CD4-positive, alpha-beta T cell treated with Interleukin-10 for 1 hour (primary cell): ENCODE results near the gene FAM227B.
"Not testable (repeated sequence)": the region's sequence is repeated elsewhere in the genome, so short reads cannot be mapped to it uniquely, and the experiment has no call there.

Experiments used
- DNase-seq: peaks from one replicate; pipeline ENCODE4 v3.0.0-alpha.2; 2020

The FAM227B gene, protein sequence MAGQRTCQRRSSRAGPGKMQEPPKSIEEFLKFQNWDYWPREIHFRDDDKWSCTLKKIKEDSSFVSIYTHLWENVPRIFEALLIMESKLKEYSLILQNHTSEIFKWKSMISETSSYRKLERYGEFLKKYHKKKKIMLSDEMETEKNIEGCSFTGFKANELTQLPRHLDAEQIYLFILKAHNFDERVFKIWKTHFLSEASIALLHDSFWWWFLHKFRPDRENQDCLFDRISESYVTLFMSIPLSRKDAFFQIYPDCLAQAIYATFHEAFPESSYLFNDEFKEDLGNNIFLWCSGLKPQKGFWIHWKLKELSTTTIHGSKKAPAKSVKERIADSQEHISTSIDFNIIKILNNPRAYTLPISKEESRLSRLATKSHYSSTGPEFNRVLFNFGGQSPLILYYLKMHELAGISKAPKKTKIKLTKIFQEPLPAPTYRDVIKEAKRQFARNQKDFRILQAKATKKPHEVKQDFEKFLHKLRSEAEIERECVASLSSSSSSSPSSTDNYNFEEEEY

DNA sequence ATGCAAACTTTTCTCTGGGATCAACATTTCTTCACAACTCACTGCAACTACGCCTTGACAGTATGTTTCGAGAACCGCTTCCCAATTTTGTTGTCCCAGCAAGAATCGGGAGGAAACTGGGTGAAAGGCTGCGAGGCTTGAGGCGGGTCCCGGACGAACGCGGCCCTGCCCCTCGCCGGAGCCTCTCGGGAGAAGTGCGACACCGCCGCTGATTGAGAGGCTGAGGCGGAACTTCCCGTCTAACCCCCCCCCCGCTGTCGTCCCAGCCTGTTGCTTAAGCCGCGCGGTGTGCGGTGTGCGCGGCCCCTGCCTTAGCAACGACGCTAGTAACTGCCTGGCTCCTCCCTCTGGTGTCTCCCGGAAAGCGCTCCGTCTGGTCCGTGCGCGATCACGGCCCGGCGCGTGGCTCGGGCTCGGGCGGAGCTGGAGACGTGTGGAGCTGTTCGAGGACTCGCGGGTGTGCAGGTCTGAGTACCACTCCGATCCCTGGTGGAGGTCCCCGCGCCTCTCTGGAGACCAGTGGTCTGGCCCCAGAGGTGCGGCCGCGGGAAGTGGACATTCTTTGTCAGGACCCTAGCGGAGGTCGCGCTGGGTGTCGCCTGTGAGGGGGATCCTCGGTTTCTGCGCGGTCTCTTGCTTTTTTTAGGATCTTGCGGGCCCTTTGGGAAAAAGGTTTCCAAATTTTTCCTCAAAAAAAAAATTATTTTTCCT lies at the start of gene FAM227B, which contains the start of gene DTWD1:
FAM227B (minus strand) TSS at position 161 of the 711 bp plus-strand sequence. CDS start 5,647 bp downstream, outside the sequence.
DTWD1 (plus strand) TSS at position 391 of the 711 bp plus-strand sequence. CDS start 4,120 bp downstream, outside the sequence.
- peak; percentile 95 for DNase-seq

DNA sequence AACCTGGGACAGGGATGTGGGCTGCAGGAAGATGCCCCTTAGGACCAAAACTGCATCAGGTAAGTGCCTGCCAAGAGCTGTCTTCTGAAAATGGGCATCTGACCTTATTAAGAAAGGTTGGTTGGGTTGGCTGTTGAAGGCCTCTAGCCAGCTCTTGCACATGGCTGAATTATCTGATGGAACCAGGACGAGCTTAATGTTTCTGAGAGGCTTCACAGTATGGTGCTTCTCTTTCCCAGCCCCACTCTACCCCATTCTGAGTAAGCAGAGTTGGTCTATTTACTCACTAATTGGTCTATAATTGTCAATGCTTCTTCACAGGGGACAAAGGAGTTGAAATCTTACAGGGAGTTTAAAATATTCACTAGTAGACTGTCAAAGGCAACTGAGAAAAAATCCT lies 48.7 kb upstream of the FAM227B start:
- no peak for DNase-seq

DNA sequence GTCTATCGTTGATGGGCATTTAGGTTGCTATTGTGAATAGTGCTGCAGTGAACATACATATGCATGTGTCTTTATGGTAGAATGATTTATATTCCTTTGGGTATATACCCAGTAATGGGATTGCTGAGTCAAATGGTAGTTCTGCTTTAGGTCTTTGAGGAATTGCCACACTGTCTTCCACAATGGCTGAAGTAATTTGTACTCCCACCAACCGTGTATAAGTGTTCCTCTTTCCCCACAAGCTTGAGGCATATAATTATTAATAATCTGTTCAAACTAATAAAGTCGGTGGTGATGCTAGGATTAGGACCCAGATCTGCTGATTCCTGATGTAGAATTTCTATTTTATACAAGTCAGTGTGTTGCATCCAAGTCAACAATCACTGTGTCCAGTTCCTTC lies 45.9 kb upstream of the FAM227B start:
- not testable (repeated sequence) for DNase-seq

DNA sequence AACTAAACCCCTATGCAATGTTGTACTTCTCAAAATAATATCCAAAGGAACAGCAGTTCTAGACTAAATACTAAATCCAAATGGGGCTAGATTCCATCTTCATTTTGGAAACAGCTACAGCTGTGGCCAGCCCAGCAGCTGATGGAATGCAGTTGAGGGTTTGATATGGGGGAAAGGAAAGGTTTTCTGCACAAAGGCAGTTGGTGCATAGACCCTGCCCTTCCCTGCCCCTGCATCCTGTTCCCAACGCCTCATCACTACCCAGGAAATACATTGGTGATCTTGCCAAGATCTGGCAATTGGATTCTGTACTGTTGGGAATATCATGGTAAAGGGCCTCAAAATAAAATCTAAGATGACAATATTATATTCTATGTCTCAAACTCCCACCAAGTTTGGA lies 44.1 kb upstream of the FAM227B start:
- no peak for DNase-seq

DNA sequence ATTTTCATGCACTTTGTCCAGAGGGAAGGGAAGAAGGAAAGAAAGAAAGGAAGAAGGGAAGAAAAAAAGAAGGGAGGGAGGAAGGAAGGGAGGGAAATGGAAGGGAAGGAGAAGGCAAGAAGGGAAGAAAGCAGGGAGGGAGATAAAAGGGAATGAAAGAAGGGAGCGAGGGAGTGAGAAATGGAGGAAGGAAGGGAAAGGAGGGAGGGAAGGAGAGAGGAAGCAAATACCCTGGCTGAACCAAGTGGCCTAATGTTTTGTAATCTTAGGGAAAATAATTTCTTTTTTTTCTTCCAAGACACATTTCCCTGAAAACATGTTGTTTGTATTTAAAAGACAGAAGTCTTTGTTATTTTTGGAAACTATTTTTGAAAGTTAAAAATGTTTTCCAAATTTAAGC lies 36.1 kb upstream of the FAM227B start:
- DNase-seq, result no peak

DNA sequence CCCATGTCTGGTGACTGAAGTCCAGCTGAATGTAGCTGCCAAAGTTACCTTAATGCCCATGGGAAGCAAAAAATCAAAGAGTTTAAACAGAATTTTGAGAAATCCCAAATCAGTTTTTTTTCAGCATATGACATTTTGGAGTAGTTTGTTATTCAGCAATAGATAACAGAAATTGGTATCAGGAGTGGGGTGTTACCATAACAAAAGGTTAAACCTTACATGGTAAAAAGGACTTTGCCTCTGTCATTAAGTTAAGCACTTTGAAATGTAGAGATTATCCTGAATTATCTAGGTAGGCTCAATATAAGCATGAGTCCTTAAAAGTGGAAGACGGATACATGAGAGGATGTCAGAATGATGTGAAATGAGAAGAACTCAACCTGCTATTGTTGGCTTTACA lies 32.3 kb upstream of the FAM227B start:
- DNase-seq, result no peak

DNA sequence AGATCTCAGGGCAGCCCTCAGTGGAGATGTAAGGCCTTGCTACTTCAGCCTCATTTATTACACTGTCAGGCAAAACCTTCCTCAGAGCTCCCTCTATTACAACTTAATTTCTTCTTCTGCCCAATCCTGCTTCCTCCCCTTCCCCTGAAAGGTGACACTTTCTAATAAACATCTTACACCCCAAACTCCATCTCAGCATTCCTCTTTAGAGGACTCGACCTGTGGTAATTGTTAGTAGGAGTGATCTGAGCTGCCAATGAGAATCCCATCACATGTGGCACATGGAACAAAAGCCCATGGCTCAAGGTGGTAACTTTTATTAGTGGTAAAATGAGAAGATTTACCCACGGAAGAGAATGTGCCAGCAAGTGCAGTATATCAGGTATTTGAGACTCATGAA lies 30.1 kb upstream of the FAM227B start:
- no peak for DNase-seq

DNA sequence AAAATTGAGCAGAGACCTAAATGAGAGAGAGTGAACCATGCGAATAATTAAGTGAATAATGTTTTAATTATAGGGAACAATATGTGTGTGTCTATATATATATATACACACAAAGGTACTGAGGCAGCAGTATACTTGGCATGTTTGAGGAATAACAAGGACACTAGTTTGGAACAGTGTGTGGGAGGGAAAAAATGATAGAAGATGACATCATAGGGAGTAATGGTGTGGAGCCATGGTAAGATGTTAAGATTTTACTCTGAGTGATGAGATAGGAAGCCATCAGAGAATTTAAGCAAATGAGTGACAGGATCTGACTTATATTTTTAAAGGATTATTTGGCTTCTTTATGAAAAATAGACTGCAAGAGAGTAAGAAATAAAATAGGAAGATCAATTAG lies 29.4 kb upstream of the FAM227B start:
- DNase-seq, result no peak

DNA sequence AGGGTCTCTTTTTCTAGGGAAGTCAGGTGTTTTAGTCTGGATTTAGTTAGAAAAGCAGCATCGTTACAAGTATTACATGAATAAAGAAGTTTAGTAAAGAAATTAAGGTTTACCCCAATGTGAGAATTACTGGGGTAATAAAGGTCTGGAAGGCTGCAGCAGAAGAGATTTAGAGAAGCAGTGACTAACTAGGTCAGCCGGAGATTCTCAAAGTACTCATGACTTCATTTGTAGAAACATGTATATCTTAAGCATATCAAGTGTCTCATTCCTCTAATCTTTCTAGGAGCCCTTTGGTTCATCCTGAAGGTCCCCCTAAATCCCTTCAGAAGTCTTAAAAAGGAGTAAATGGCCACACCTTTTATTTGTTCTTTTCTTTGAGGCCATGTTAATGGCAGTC lies 26.3 kb upstream of the FAM227B start:
- DNase-seq, result no peak

DNA sequence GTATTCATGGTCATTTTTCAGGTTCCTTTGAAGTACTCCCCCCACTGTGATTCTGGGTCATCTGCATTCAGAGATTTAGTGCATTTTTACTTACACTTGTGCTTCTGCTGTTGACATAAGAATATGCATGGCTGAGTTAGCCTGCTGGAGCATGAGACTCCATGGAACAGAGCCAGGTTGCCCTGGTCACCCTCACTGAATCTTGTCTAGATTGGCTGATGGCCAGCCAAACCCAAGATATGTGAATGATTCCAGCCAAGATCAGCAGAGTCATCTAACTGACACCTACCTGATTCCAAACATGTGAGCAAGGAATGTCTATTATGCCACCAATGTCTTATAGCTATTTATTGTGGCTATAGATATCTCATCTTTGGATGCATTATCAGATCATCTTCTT lies 25.3 kb upstream of the FAM227B start:
- DNase-seq, result no peak

DNA sequence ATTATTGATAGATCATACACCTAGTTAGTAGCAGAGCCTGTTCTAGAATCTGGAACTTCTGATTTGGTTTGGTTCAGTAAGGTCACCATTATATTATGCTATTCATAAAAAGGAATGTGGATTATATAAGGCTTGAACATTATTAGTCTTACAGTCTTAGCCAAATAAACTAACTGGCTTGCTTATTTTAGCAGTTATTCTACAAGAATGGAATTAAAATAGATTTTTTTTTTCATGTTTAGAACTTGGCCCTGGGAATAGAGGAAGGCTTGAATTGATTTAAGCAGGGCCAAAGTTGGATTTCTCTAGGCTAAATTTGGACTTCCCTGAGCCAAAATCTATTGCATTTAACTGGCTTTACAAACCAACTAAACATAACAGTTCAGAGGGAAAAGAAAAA lies 24.7 kb upstream of the FAM227B start:
- DNase-seq, result no peak

DNA sequence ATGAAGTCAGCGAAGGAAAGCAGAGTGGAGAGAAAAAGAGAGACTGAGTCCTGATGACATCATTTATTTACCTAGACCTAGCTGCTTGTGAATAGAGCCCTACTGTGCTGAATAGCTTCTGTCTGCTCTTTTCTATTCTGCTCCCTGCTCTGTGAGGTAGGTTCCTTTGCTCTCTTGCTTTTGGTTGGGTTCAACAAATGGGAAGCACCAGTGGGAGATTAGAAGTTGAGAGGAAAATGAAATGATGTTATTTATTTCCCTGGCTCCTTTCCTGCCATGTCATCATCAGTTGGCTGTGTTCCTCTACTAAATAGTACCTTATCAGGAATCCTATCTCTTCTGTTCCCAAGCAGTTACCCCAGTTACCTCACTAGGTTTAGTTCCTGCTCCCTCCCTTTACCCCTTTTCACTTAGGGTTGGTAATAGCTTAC lies 23.8 kb upstream of the FAM227B start:
- DNase-seq, result no peak

DNA sequence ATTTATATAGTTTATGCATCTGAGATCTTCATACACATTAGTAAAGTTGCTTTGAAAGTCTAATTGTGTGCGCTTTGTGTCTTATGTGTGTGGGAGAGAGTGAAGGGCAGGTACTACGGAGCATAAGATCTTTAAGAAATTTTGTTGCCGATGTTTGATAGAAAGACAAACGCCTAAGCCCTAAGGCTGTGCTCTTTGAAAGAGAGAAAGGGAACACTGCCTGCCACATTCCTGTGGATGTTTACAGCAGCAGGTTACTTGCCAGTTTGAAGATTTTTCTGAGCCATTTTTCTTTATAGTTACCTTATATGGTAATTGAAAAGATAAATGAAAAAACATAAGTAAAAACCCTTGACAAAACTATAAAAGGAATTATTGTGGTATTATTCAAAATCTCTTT lies 17.2 kb upstream of the FAM227B start:
- no peak for DNase-seq

DNA sequence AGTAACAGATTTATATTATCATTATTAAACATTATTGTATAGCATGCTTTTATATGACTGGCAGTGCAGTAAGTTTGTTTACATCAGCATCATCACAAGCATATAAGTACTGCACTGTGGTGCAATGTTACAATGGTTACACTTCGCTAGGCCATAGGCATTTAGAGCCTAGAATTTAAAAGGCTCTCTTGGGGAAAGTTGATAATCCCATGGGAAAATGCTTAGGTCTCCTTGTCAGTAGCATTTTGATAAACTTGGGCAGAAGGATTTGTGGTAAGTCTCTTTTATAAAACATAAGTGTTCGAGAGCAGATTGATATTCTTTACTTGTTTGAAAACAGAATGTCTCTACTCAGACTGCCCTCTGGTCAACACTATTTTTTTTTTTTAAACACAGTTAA lies 7.8 kb upstream of the FAM227B start:
- no peak for DNase-seq

DNA sequence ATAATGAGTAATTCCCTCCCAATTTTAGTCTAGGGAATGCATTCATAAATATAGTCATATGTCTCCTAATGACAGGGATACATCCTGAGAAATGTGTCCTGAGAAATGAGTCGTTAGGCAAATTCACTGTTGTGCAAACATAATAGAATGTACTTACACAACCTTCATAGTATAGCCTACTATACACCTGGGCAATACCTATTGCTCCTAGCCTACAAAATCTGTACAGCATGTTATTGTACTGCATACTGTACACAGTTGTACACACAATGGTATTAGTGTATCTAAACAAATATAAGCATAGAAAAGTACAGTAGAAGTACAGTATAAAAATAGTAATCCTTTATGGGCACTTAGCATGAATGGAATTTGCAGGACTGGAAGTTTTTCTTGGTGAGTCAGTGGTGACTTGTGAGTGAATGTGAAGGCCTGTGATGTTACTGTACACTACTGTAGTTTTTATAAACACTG lies 6.8 kb upstream of the FAM227B start:
- DNase-seq, result no peak

DNA sequence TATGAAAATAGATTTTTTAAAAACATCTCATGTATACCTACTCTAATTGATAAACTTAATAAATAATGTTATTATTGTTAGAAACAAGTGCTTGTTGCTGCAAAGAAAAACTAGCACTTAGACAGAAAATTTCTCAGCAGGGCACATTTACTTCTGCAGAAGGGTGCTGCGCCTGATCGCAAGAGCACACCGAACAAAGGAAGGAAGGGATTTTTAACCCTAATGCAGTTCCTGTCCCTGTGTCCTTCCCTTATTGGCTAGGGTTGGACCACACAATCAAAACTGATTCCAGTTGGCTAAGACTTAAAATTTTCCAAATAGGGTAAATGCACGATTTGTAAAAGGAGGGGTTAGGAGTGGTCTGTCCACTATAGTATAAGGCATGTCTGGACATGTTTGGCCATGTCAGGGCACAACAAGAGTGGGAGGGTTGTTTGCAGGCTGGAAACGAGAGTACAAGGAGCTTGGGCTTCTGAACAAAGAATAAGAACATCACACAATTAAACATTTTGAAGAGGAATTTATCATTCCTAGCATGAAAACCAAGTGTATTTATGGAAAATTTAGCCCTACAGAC lies 4.9 kb upstream of the FAM227B start:
- no peak for DNase-seq

DNA sequence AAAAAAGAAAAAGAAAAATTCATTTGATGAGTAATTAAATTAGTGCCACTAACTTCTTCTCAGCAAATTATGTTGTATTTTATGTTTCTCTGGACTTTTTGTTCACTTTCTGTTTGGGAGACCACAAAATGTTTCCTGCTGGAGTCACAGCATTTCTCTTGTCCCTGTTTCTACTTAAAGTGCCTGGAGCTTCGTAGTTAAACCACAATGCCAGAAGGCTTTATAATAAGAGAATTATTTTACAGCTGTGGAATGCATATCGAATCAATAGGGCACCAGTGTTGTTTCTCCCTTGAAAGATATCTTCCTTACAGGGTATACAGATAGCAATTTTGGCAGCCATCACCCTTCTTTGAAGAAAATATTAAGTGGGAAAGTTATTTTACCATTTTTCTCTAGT lies 3.4 kb upstream of the FAM227B start:
- no peak for DNase-seq

DNA sequence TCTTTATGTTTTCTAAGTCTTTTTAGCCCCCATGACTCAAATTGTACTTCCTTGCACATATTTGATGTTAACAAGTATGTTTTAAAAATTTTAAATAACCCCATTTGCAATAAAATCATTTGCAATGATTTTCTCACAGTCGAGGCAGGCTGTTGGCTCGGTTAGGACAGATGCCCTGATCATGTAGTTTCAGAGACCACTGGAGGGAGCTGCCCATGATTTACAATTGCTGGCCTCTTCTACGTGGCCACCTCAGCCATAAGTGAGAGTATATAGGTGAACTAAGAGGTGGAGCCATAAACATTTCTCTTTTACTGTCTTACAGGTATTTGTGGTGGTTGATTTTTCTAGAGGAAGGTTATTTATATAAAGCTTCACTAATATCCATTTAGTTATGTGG lies 1.9 kb upstream of the FAM227B start:
- no peak for DNase-seq

DNA sequence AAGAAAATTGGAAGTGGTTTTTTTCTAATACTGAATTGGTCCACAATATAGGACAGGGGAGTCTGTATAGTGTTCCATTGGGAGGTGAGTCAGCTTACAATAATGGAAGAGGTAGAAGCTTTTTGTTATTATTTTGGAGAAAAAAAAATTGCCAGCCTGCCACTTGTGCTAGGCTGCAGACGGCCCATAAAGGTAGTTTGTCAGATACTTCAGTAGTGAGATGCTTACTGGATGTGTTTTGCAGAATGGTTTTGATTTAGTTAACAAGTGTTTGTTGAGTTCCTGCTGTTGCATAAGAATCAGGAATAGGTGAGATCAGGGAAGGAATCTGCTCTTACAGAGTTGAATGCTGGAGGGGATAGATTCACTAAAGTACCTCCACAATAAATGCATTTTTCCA lies 1.3 kb upstream of the FAM227B start:
- DNase-seq, result no peak

DNA sequence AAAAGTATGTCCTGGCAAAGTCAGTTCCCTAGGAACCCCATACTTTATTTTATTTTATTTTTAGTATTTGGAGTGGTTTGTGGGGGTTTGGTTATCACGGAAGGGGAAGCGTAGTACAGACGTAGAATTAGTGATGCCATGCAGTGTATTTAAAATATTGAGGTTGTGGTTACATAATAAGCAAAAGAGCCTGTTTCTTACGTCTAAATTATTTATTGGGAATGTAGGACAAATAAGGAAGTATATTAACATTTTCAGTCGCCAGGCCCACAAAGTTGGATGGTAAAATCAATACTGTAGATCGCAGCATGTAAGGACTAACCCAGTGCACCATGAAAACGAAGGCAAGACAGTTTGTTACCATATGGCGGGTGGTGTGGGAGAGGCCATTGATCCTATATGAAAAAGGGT lies 788 bp upstream of the FAM227B start:
- peak; percentile 10 for DNase-seq

DNA sequence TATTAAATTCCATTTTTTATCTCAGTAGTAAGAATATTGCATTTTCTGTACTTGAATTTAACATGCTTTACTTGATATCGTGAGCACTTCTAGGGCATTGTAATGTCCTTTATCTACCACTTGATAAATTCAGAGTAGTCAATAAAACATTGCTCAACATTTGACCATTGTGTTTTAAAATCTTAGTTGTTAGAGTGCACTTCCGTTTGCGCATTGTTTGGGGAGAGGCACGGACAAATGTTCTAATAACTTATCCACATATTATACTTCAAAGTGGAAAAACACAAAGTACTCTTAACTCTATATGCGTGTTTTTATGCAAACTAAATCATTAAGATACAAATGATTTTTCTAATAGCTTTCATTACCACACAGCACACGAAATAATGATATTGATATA lies 419 bp downstream of the FAM227B start:
- DNase-seq, result peak; percentile 35

DNA sequence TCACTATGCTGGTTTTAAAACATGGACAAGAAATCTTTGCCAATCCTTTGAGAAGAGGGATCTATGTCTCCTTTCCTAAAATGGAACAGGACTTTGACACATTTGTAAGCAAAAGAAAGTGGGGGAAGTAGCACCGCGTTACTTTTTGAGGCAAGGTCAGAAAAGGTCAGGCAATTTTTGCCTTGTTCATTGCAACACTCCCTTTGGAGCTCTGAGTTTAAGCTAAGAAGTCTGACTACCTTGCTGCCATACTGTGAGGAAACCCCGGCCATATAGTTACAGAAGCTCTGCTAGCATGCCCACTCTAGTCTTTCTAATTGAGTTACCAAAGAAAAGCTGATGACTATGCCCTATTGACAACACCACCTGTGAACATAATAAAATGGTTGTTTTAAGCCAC lies 1.4 kb downstream of the FAM227B start:
- DNase-seq, result no peak

DNA sequence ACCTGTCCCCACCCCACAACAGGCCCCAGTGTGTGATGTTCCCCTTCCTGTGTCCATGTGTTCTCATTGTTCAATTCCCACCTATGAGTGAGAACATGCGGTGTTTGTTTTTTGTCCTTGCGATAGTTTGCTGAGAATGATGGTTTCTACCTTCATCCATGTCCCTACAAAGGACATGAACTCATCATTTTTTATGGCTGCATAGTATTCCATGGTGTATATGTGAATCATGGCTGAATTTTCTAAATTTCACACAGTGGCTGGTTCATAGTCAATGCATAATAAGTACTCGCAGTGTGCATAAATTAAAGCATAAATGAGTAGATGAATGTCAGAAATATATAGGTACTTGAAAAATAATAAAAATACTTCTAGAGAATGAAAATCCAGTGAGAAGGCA lies 8.4 kb downstream of the FAM227B start:
- DNase-seq, result not testable (repeated sequence)
